MM.1S (cell line): ENCODE results near the gene TEKT2.

Experiments used
- DNase-seq: peaks from one replicate; pipeline ENCODE4 v3.0.0-alpha.2; 2015
- H2AFZ ChIP-seq: fragments of 300-600 bp; sonication (generic); 2 replicates; pipeline ENCODE4 v1.6.0; 2016; ENCODE audit warnings: antibody characterized with exemption, low read length
- H3F3A ChIP-seq: fragments of 300-600 bp; sonication (generic); 2 replicates; pipeline ENCODE4 v1.6.1; 2016; ENCODE audit warnings: mild to moderate bottlenecking, antibody characterized with exemption, low read length, moderate library complexity, mixed read lengths; ENCODE audit not compliant: insufficient read depth
- H3K27ac ChIP-seq: fragments of 300-600 bp; sonication (generic); 2 replicates; pipeline ENCODE4 v1.5.1; 2016; ENCODE audit warnings: mild to moderate bottlenecking, low read length
- H3K27me3 ChIP-seq: fragments of 300-600 bp; sonication (generic); replicated peaks from 2 replicates; pipeline ENCODE4 v1.6.0; 2016; ENCODE audit warnings: low read length; ENCODE audit not compliant: insufficient read depth
- H3K36me3 ChIP-seq: fragments of 300-600 bp; sonication (generic); replicated peaks from 2 replicates; pipeline ENCODE4 v1.6.1; 2016; ENCODE audit warnings: mild to moderate bottlenecking, low read length, mixed read lengths; ENCODE audit not compliant: insufficient read depth
- H3K4me1 ChIP-seq: fragments of 300-600 bp; sonication (generic); 2 replicates; pipeline ENCODE4 v1.6.1; 2016; ENCODE audit warnings: low read length, mixed read lengths
- H3K4me2 ChIP-seq: fragments of 300-600 bp; sonication (generic); 2 replicates; pipeline ENCODE4 v1.6.0; 2016; ENCODE audit warnings: low read depth, low read length
- H3K4me3 ChIP-seq: fragments of 300-600 bp; sonication (generic); 2 replicates; pipeline ENCODE4 v1.5.1; 2016; ENCODE audit warnings: low read length, mixed read lengths
- H3K79me2 ChIP-seq: fragments of 300-600 bp; sonication (generic); 2 replicates; pipeline ENCODE4 v1.6.1; 2016; ENCODE audit warnings: mixed run types, low read length, mixed read lengths
- H3K9ac ChIP-seq: fragments of 300-600 bp; sonication (generic); 2 replicates; pipeline ENCODE4 v1.6.1; 2016; ENCODE audit warnings: low read length, mixed read lengths
- H3K9me2 ChIP-seq: fragments of 300-600 bp; sonication (generic); replicated peaks from 2 replicates; pipeline ENCODE4 v1.6.1; 2016; ENCODE audit warnings: mild to moderate bottlenecking, low read length, mixed read lengths; ENCODE audit not compliant: insufficient read depth
- H3K9me3 ChIP-seq: fragments of 300-600 bp; sonication (generic); replicated peaks from 2 replicates; pipeline ENCODE4 v1.6.1; 2016; ENCODE audit warnings: mild to moderate bottlenecking, low read length, mixed read lengths; ENCODE audit not compliant: insufficient read depth
- H4K20me1 ChIP-seq: fragments of 300-600 bp; sonication (generic); 2 replicates; pipeline ENCODE4 v1.6.1; 2016; ENCODE audit warnings: mild to moderate bottlenecking, low read length, moderate library complexity, mixed read lengths; ENCODE audit not compliant: insufficient read depth
- CTCF ChIP-seq: fragments of 300-600 bp; sonication (generic); IDR thresholded peaks from 2 replicates; pipeline ENCODE4 v1.5.1; 2016; ENCODE audit warnings: antibody characterized with exemption, low read length, mixed read lengths
- EZH2 ChIP-seq: fragments of 300-600 bp; sonication (generic); optimal IDR thresholded peaks from 2 replicates; pipeline ENCODE3; 2017; ENCODE audit warnings: low read depth, mild to moderate bottlenecking, antibody characterized with exemption, low read length, mixed read lengths
- EZH2phosphoT487 ChIP-seq: fragments of 300-600 bp; sonication (generic); IDR thresholded peaks from 2 replicates; pipeline ENCODE4 v1.6.1; 2018; ENCODE audit warnings: antibody characterized with exemption, low read length

The TEKT2 gene

GRCh38 chr1:36115931-36116330, 32.0 kb downstream of the TEKT2 start:
- H3K4me3 ChIP-seq: no peak overlapping the region
- H3K27ac ChIP-seq: no peak overlapping the region
- no peak overlapping the region for H3K4me2 ChIP-seq
- H2AFZ ChIP-seq: no peak overlapping the region
- no peak overlapping the region for H3K9ac ChIP-seq
- H4K20me1 ChIP-seq: no peaks in the 10 kb centered on the region
- no peak for TF ChIP-seq CTCF
- TF ChIP-seq EZH2: no peak
- TF ChIP-seq EZH2phosphoT487: no peak
- H3K36me3 ChIP-seq: no peaks in the 10 kb centered on the region
- no peaks in the 10 kb centered on the region for H3F3A ChIP-seq
- no peaks in the 10 kb centered on the region for H3K9me3 ChIP-seq
- H3K4me1 ChIP-seq: no peaks in the 10 kb centered on the region
- H3K79me2 ChIP-seq: no peaks in the 10 kb centered on the region
- H3K27me3 ChIP-seq: no peaks in the 10 kb centered on the region
- no peak for DNase-seq
- no peaks in the 10 kb centered on the region for H3K9me2 ChIP-seq

GRCh38 chr1:36116901-36117300, 33.0 kb downstream of the TEKT2 start:
- no peak overlapping the region for H3K27ac ChIP-seq
- no peaks in the 10 kb centered on the region for H3K9me2 ChIP-seq
- no peaks in the 10 kb centered on the region for H3F3A ChIP-seq
- no peak overlapping the region for H3K4me3 ChIP-seq
- H3K4me2 ChIP-seq: no peak overlapping the region
- H4K20me1 ChIP-seq: no peaks in the 10 kb centered on the region
- H2AFZ ChIP-seq: no peak overlapping the region
- H3K36me3 ChIP-seq: no peaks in the 10 kb centered on the region
- H3K9ac ChIP-seq: no peak overlapping the region
- H3K27me3 ChIP-seq: no peaks in the 10 kb centered on the region
- no peaks in the 10 kb centered on the region for H3K79me2 ChIP-seq
- no peak for TF ChIP-seq EZH2phosphoT487
- no peaks in the 10 kb centered on the region for H3K9me3 ChIP-seq
- no peaks in the 10 kb centered on the region for H3K4me1 ChIP-seq
- no peak for DNase-seq

- Histone ChIP-seq H3K4me1 (no peaks in the 10 kb centered on the region), H3K9me2 (no peaks in the 10 kb centered on the region), H3K27me3 (peaks cover 10% of the 10 kb centered on the region; the same call in 1 of the 2 replicates), H3K9me3 (no peaks in the 10 kb centered on the region), H3F3A (no peaks in the 10 kb centered on the region), H4K20me1 (no peaks in the 10 kb centered on the region), H3K4me3 (no peak overlapping the region), H3K4me2 (no peak overlapping the region), H2AFZ (no peak overlapping the region), H3K79me2 (no peaks in the 10 kb centered on the region), H3K36me3 (no peaks in the 10 kb centered on the region), H3K9ac (no peak overlapping the region), H3K27ac (no peak overlapping the region)
- DNase-seq: no peak
- TF ChIP-seq CTCF: no peak
- no peak for TF ChIP-seq EZH2
- no peak for TF ChIP-seq EZH2phosphoT487
Measured at GRCh38 chr1:36118447-36119204, 34.7 kb downstream of the TEKT2 start.

- H3K4me1 ChIP-seq: no peaks in the 10 kb centered on the region
- no peaks in the 10 kb centered on the region for H4K20me1 ChIP-seq
- H3K9me3 ChIP-seq: no peaks in the 10 kb centered on the region
- no peaks in the 10 kb centered on the region for H3K9me2 ChIP-seq
- TF ChIP-seq CTCF: no peak
- no peak for TF ChIP-seq EZH2phosphoT487
- no peak for TF ChIP-seq EZH2
- peaks cover 18% of the 10 kb centered on the region for H3K27me3 ChIP-seq
- H3K9ac ChIP-seq: no peak overlapping the region
- no peaks in the 10 kb centered on the region for H3K79me2 ChIP-seq
- H3F3A ChIP-seq: no peaks in the 10 kb centered on the region
- H3K4me3 ChIP-seq: no peak overlapping the region
- no peak for DNase-seq
- H3K27ac ChIP-seq: no peak overlapping the region
- H3K4me2 ChIP-seq: no peak overlapping the region
- no peaks in the 10 kb centered on the region for H3K36me3 ChIP-seq
- no peak overlapping the region for H2AFZ ChIP-seq
Measured at GRCh38 chr1:36119456-36119855, 35.6 kb downstream of the TEKT2 start.
